ENCODE measurements around the gene PLEKHA1. TPM values are rescaled to one million over a fixed set of nuclear protein-coding genes. Genes with fewer than 3 reads are reported as not detected.
A peak's percentile ranks its signal among the peaks of the same experiment; 100 is the strongest.

The PLEKHA1 gene
- total RNA-seq, 1 donor from 2014 or later, result 28.7 TPM

DNA sequence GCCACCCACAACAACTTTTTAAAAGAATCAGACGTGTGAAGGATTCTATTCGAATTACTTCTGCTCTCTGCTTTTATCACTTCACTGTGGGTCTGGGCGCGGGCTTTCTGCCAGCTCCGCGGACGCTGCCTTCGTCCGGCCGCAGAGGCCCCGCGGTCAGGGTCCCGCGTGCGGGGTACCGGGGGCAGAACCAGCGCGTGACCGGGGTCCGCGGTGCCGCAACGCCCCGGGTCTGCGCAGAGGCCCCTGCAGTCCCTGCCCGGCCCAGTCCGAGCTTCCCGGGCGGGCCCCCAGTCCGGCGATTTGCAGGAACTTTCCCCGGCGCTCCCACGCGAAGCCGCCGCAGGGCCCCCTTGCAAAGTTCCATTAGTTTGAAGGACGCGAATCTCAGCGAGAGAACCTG, 86.4 kb downstream of the PLEKHA1 start:
- Histone ChIP-seq H3K27me3 (no peaks in the 10 kb centered on the region), H3K4me3 (peak overlapping the region; percentile 75 to 94), H3K27ac (peak overlapping the region; percentile 93), H3K9me3 (no peaks in the 10 kb centered on the region), H3K4me1 (peaks cover 42% of the 10 kb centered on the region), H3K36me3 (no peaks in the 10 kb centered on the region)
- DNase-seq (ENCODE audit: extremely low spot score in 2 of 2), result no peak
- TF ChIP-seq POLR2A (IDR thresholded peaks at IDR 0.05) (no peak), CTCF (IDR thresholded peaks at IDR 0.05) (no peak), POLR2AphosphoS5 (IDR thresholded peaks at IDR 0.05; ENCODE audit: insufficient read depth in 1 of 2, low read depth in 1 of 2) (no peak)
- intact Hi-C loops (cut with DNase I), result loop anchor here (5.0 to 10.0 kb wide), 2 partner anchors 36 to 104 kb away; partner anchors contain the start of gene DMBT1

DNA sequence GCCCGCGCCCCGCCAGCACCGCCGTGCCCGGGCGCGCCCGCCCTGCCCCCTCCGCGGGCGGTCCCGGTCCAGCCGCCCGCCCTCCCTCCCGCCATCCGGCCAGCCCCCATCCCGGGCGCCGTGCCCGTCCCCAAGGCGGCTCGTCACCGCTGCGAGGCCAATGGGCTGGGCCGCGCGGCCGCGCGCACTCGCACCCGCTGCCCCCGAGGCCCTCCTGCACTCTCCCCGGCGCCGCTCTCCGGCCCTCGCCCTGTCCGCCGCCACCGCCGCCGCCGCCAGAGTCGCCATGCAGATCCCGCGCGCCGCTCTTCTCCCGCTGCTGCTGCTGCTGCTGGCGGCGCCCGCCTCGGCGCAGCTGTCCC, 86.8 kb downstream of the PLEKHA1 start, which contains the start of gene HTRA1:
Gene HTRA1 (plus strand): TSS at position 187 of the 362 bp plus-strand sequence. CDS start 100 bp downstream, at position 287.
- intact Hi-C loops (cut with DNase I), result loop anchor here (5.0 to 10.0 kb wide), 2 partner anchors 36 to 103 kb away; partner anchors contain the start of gene DMBT1

DNA sequence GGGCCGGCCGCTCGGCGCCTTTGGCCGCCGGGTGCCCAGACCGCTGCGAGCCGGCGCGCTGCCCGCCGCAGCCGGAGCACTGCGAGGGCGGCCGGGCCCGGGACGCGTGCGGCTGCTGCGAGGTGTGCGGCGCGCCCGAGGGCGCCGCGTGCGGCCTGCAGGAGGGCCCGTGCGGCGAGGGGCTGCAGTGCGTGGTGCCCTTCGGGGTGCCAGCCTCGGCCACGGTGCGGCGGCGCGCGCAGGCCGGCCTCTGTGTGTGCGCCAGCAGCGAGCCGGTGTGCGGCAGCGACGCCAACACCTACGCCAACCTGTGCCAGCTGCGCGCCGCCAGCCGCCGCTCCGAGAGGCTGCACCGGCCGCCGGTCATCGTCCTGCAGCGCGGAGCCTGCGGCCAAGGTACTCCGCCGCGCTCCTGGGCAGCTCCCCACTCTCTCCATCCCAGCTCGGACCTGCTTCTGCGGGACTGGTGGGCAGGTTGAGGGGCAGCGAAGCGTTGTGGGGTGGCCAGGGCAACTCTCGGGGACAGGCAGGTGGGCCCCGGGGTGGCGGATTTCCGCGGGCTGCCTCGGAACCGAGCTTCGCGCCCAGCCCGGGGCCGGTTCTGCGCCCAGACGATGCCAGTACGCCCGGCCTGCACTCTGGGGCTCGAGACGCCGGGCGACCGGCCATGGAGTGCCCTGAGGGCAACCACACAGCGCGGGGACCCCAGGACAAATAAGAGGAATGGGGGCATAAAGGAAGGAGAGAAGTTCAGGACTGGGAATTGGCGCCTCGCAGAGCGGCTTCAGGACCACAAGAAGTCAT, 87.4 kb downstream of the PLEKHA1 start:
- H3K9me3 ChIP-seq, result no peaks in the 10 kb centered on the region
- H3K36me3 ChIP-seq, result no peaks in the 10 kb centered on the region
- peak overlapping the region; percentile 93 for H3K27ac ChIP-seq
- DNase-seq (ENCODE audit: extremely low spot score in 2 of 2), result no peak
- intact Hi-C loops (cut with DNase I), result loop anchor here (5.0 to 10.0 kb wide), 2 partner anchors 35 to 103 kb away; partner anchors contain the start of gene DMBT1
- H3K27me3 ChIP-seq, result no peaks in the 10 kb centered on the region
- TF ChIP-seq POLR2AphosphoS5 (IDR thresholded peaks at IDR 0.05; ENCODE audit: insufficient read depth in 1 of 2, low read depth in 1 of 2), result peak in 1 of 2 donors; percentile 26
- TF ChIP-seq POLR2A (IDR thresholded peaks at IDR 0.05), result no peak
- TF ChIP-seq CTCF (IDR thresholded peaks at IDR 0.05), result no peak
- peaks cover 42% of the 10 kb centered on the region for H3K4me1 ChIP-seq
- H3K4me3 ChIP-seq, result peak overlapping the region; percentile 75 to 94

More for the DNA sequence above, 86.8 kb downstream of the PLEKHA1 start, which contains the start of gene HTRA1:
- no peak for DNase-seq (ENCODE audit: extremely low spot score in 2 of 2)
- Histone ChIP-seq H3K9me3 (no peaks in the 10 kb centered on the region), H3K36me3 (no peaks in the 10 kb centered on the region), H3K4me3 (peak within 1 kb of the TSS; percentile 75 to 94), H3K27ac (peak within 1 kb of the TSS; percentile 93), H3K4me1 (peaks cover 42% of the 10 kb centered on the region), H3K27me3 (no peaks in the 10 kb centered on the region)
- TF ChIP-seq POLR2AphosphoS5 (IDR thresholded peaks at IDR 0.05; ENCODE audit: insufficient read depth in 1 of 2, low read depth in 1 of 2), result no peak
- TF ChIP-seq POLR2A (IDR thresholded peaks at IDR 0.05), result peak in 1 of 2 donors; percentile 60

- H3K4me3 ChIP-seq, result peak overlapping the region; percentile 75 to 94
- no peaks in the 10 kb centered on the region for H3K9me3 ChIP-seq
- DNase-seq (ENCODE audit: extremely low spot score in 2 of 2), result no peak
- intact Hi-C loops (cut with DNase I), result loop anchor here (5.0 to 10.0 kb wide), 2 partner anchors 35 to 102 kb away; partner anchors contain the start of gene DMBT1
- peak overlapping the region; percentile 93 for H3K27ac ChIP-seq
- no peaks in the 10 kb centered on the region for H3K36me3 ChIP-seq
- H3K4me1 ChIP-seq, result peaks cover 42% of the 10 kb centered on the region
- H3K27me3 ChIP-seq, result no peaks in the 10 kb centered on the region
- TF ChIP-seq POLR2A (IDR thresholded peaks at IDR 0.05) (no peak), POLR2AphosphoS5 (IDR thresholded peaks at IDR 0.05; ENCODE audit: insufficient read depth in 1 of 2, low read depth in 1 of 2) (peak in 1 of 2 donors; percentile 28), CTCF (IDR thresholded peaks at IDR 0.05) (no peak)
These were observed 88.3 kb downstream of the PLEKHA1 start for GRCh38 chr10:122462533-122463465.
